Measurements from ENCODE around the gene NPIPB9. TPM values are rescaled to one million over a fixed set of nuclear protein-coding genes. Genes with fewer than 3 reads are reported as not detected.
A peak's percentile ranks its signal among the peaks of the same experiment; 100 is the strongest.
"Not testable (repeated sequence)": the region's sequence is repeated elsewhere in the genome, so short reads cannot be mapped to it uniquely, and the experiment has no call there.

NPIPB9 gene
- total and polyA plus RNA-seq, 2 experiments from 2014 or later: 2.1 to 6.2 TPM

GRCh38 chr16:28739787-28740186 lies 11.8 kb upstream of the NPIPB9 start:
- H3K4me1 Mint-ChIP-seq; H3K27ac Mint-ChIP-seq; H3F3A ChIP-seq (replicated peaks; ENCODE audit: low read depth); H3K9me3 Mint-ChIP-seq; H2AFZ ChIP-seq; H3K4me3 Mint-ChIP-seq; H3K36me3 Mint-ChIP-seq (ENCODE audit: low read depth); H3K27me3 ChIP-seq (ENCODE audit: insufficient read depth); H3K4me2 ChIP-seq; H3K27ac ChIP-seq (ENCODE audit: low read depth); DNase-seq (ENCODE audit: low spot score); H3K9me2 ChIP-seq (ENCODE audit: insufficient read depth); H3K27me3 Mint-ChIP-seq (ENCODE audit: insufficient read depth, low read depth, poor library complexity); H4K20me1 ChIP-seq (replicated peaks; ENCODE audit: insufficient read depth); H3K79me2 ChIP-seq (replicated peaks; ENCODE audit: insufficient read depth); H3K36me3 ChIP-seq (ENCODE audit: insufficient read depth); H3K4me1 ChIP-seq (ENCODE audit: insufficient read depth); H3K4me3 ChIP-seq: not testable (repeated sequence)
- peak; percentile 73 for ATAC-seq

- not testable (repeated sequence) for H4K20me1 ChIP-seq (replicated peaks; ENCODE audit: insufficient read depth); H3K27me3 ChIP-seq (ENCODE audit: insufficient read depth); H3K27me3 Mint-ChIP-seq (ENCODE audit: insufficient read depth, low read depth, poor library complexity); H3K4me1 Mint-ChIP-seq; DNase-seq (ENCODE audit: low spot score); H3K36me3 ChIP-seq (ENCODE audit: insufficient read depth); H2AFZ ChIP-seq; H3K27ac Mint-ChIP-seq; H3K79me2 ChIP-seq (replicated peaks; ENCODE audit: insufficient read depth); H3K36me3 Mint-ChIP-seq (ENCODE audit: low read depth); H3K9me2 ChIP-seq (ENCODE audit: insufficient read depth); H3F3A ChIP-seq (replicated peaks; ENCODE audit: low read depth); H3K9me3 Mint-ChIP-seq; H3K27ac ChIP-seq (ENCODE audit: low read depth); H3K4me1 ChIP-seq (ENCODE audit: insufficient read depth)
- peak overlapping the region; percentile 54; the same call in 2 of the 3 replicates for H3K4me3 Mint-ChIP-seq
- H3K4me2 ChIP-seq: peak overlapping the region; percentile 69; the same call in 1 of the 2 replicates
- ATAC-seq: peak; percentile 94
- peak overlapping the region; percentile 51 for H3K4me3 ChIP-seq
Observed at GRCh38 chr16:28740631-28741030, 11.0 kb upstream of the NPIPB9 start.

DNA sequence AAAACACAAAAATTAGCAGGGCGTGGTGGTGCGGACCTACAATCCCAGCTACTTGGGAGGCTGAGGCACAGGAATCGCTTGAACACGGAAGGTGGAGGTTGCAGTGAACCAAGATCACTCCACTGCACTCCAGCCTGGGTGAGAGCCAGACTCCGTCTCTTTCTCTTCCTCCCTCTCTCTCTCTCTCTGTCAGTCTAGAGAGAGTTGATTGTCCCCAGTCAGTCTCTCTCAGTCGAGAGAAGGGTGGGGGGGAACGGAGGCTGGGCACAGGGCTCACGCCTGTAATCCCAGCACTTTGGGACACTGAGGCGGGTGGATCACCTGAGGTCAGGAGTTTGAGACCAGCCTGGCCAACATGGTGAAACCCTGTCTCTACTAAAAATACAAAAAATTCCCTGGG lies 10.3 kb upstream of the NPIPB9 start:
- H3K79me2 ChIP-seq (replicated peaks; ENCODE audit: insufficient read depth); H3K4me2 ChIP-seq; H3K27me3 ChIP-seq (ENCODE audit: insufficient read depth); H3F3A ChIP-seq (replicated peaks; ENCODE audit: low read depth); H3K9me3 Mint-ChIP-seq; H3K27ac ChIP-seq (ENCODE audit: low read depth); H3K36me3 Mint-ChIP-seq (ENCODE audit: low read depth); H3K27me3 Mint-ChIP-seq (ENCODE audit: insufficient read depth, low read depth, poor library complexity); H3K27ac Mint-ChIP-seq; H3K36me3 ChIP-seq (ENCODE audit: insufficient read depth); H2AFZ ChIP-seq; H3K4me3 Mint-ChIP-seq; H3K4me3 ChIP-seq; H4K20me1 ChIP-seq (replicated peaks; ENCODE audit: insufficient read depth); H3K4me1 Mint-ChIP-seq; H3K9me2 ChIP-seq (ENCODE audit: insufficient read depth); H3K4me1 ChIP-seq (ENCODE audit: insufficient read depth): not testable (repeated sequence)
- ATAC-seq: peak; percentile 10
- DNase-seq (ENCODE audit: low spot score): peak; percentile 0

GRCh38 chr16:28746618-28747350 lies 4.8 kb upstream of the NPIPB9 start:
- H3K27me3 Mint-ChIP-seq (ENCODE audit: insufficient read depth, low read depth, poor library complexity); ATAC-seq: not testable (repeated sequence)

More at GRCh38 chr16:28746618-28747350, 4.8 kb upstream of the NPIPB9 start:
- H3K4me3 Mint-ChIP-seq; DNase-seq (ENCODE audit: low spot score); H3K4me3 ChIP-seq; H3F3A ChIP-seq (replicated peaks; ENCODE audit: low read depth); H3K4me2 ChIP-seq; H2AFZ ChIP-seq; H3K36me3 Mint-ChIP-seq (ENCODE audit: low read depth); H3K9me3 Mint-ChIP-seq; H3K36me3 ChIP-seq (ENCODE audit: insufficient read depth); H3K9me2 ChIP-seq (ENCODE audit: insufficient read depth); H3K4me1 ChIP-seq (ENCODE audit: insufficient read depth); H3K27ac ChIP-seq (ENCODE audit: low read depth); H3K27ac Mint-ChIP-seq; H3K27me3 ChIP-seq (ENCODE audit: insufficient read depth); H4K20me1 ChIP-seq (replicated peaks; ENCODE audit: insufficient read depth); H3K79me2 ChIP-seq (replicated peaks; ENCODE audit: insufficient read depth); H3K4me1 Mint-ChIP-seq: not testable (repeated sequence)

Data from GM23338 (cell line).